GM19351 (cell line): Measurements from ENCODE around the gene NIT1.
A peak's percentile ranks its signal among the peaks of the same experiment; 100 is the strongest.

Experiments used
- ATAC-seq: cut with Tn5 transposase; IDR thresholded peaks from one replicate; pipeline ENCODE4 v1.9.1; 2021; ENCODE audit warnings: mild to moderate bottlenecking, moderate library complexity; ENCODE audit not compliant: unreplicated experiment

Gene NIT1, protein sequence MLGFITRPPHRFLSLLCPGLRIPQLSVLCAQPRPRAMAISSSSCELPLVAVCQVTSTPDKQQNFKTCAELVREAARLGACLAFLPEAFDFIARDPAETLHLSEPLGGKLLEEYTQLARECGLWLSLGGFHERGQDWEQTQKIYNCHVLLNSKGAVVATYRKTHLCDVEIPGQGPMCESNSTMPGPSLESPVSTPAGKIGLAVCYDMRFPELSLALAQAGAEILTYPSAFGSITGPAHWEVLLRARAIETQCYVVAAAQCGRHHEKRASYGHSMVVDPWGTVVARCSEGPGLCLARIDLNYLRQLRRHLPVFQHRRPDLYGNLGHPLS

DNA sequence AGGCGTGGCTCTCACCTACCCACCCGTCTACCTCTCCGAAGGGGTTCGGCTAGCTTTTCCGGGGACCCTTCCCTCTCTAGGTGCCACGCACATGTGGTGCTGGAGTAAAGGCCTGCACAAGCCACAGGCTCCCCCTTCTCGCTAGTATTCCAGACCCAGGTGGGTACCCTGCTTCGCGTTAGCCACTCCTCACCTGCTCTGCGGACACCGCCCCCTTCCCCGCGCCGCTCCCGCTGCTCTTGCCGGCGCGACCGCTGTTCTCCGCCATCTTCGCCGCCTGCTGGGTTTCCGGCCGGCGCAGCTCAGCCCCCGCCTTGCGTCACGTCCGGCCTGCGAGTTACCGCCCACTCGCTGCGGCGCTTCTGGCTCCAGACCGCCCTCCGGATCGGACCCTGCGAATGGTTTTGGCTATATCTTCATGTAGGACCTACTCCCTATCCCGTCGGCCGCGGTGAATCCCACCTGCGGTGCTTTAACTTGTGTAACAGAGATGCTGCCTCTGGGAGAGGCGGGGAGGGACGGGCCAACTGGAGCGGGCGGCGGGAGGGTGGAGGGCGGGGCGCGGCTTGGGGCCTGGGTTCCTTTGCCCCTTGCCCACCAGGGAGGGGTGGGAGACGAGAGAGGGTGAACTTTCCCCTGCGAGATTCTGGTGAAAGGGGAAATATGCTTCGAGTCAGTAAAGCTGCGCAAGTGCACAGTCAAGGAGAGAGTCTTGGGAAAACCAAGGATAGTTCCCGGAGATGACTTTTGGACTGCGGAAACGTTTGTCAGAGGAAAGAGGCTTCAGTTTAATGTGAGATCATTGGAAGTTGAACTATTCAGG, at the start of gene NIT1, which contains the start of gene PFDN2:
Gene NIT1 (plus strand): TSS at position 347 of the 823 bp plus-strand sequence. CDS start 72 bp downstream, at position 419.
Gene PFDN2 (minus strand): TSS at position 279 of the 823 bp plus-strand sequence. CDS start 11 bp downstream, at position 268.
- peak; percentile 79 for ATAC-seq

DNA sequence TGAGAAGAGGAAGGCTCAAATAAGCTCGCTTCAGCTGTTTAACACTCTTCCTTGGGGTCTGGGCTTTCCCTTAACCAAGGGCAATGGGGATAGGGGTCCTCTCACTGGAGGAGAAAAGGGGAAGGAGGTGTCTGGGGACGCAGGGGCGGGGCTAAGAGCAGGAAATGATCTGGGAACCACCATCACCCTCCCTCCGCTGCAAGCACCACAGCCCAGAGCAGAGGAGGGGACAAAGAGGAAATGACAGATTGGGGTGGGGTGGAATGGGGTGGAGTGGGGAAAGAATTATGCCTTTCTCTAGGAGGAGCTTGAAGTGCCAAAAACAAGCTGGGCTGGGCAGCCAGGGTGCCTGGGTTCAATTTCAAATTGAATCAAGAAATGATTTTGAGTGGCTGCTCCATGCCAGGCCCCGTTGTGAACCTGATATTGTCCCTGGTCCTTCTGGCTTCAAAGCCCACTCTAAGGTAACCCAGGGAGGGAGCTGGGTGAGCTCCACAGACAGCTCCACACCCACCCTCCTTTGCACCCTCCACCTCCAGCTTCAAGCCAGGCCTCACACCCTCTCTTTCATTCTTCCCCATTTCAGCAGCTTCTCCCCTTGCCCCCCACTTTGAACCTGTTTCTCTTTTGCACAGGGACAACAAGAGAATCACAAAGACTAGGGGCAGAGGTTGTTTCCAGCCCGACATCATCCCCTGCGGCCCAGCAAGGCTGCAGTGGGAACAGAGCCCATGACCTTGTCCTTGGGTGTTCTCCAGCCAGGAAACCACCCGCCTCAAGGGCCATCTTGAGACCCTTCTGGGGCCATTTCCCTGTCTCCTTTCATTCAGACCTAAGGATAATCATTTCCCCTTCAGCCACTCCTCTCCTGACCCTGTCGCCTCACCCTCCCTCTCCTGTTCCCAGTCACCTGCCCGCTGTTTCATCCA, 49.3 kb upstream of the NIT1 start:
- ATAC-seq = peak; percentile 50

DNA sequence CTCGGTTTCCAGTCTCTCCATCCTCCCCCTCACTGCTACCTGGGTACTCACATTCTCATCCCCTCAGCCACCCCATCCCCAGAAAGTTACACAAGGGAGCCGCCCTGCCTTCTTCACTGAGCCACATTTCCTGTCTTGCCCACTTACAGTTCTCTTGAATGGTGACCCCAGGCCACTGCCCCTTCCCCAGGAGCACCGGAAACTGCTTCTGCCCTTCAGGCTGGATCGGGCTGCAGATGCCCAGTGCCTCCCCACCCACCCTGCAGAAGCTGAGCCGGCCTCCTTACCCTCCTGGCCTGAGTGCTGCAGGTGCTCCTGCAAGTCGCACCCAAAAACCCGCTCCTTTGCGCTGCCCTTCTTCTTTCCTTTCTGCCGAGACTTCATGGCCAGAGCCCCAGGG, 48.7 kb upstream of the NIT1 start:
- ATAC-seq = peak; percentile 3

GRCh38 chr1:161069731-161070270, 48.1 kb upstream of the NIT1 start, which contains the start of gene ARHGAP30:
ARHGAP30 (minus strand) TSS chr1:161069891; CDS start chr1:161069624, 267 bp downstream.
- peak; percentile 90 for ATAC-seq

DNA sequence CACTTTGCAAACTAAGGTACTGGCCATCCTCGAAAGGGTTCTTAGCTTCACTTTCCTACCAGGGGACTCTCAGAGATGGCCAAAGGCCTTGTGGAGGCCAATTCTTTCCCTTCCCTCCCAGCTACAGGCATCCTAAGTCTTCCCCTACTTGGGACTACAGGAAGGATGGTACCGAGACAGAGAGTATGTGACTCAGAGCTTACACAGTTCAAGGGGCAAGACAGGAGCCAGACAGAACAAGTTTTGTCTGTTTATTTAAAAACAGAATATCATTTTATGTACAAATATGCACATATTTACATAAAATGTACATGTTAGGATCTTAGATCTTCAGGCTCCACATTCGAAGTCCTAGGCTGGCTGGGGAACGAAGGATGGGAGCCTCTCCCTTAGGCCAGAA, 47.1 kb upstream of the NIT1 start:
- ATAC-seq = no peak

- no peak for ATAC-seq
Observed at GRCh38 chr1:161071886-161072371, 46.0 kb upstream of the NIT1 start.

DNA sequence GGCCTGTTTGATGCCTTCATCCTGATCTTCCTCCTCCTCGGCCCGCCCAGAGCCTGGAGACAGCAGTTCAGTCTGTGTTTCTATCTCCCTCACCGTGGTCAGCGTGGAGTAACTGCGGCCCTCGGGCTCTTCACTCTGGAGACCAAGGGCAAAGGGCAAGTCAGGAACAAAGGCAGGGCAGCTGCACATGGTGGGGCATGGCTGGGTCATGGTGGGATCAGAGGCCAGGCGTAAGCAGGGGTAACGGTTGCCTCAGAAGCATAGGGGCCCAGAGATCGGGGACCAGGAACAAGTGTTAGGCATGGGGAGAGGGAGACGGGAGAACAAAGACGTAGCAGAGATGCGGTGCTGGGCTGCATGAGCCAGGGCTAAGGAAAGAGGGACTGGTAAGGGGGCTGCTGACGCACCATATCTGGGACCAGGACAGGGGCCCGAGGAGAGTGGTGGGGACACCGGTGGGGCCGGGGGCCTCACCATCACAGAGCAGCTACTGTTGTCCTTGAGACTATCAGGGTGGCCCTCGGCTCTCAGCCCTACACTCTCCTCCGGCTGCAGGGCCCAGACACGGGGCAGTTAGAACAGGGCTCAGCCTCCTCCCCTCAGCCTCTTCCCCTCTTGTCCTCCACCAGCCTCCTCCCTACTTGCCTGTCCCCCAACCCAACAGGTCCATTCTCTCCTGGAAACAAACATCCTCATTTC, 45.0 kb upstream of the NIT1 start:
- no peak for ATAC-seq

DNA sequence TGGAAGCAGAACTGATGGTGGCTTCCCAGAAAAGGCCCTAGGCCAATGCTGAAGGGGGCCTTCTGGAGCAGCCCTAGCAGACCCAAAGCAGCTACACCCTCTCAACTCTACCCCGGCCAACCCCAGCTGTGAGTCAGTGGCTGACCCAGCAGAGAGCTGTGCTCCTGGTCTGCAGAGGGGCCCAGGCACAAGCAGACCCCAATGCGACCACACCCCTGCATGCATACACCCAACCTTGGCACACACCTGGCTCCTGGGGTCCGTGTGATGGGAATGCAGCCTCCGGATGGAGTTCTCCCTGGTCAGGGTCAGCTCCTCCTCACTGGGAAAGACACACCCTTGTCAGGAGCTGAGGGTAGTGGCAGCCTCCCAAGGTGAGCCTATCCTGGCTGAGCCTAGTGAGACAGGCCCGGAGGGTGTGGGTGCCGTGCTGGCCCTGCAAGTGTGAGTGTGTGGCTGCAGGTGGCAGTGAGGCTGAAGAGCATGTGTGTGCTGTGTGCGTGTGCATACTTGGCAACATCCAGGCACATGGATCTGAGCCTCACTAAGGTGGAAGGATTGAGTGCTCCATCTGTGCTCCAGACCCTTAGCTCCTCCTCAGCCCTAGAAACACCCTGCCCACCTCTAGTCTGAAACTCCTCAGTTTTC, 44.3 kb upstream of the NIT1 start:
- ATAC-seq = no peak

GRCh38 chr1:161074676-161075368, 43.1 kb upstream of the NIT1 start:
- no peak for ATAC-seq

DNA sequence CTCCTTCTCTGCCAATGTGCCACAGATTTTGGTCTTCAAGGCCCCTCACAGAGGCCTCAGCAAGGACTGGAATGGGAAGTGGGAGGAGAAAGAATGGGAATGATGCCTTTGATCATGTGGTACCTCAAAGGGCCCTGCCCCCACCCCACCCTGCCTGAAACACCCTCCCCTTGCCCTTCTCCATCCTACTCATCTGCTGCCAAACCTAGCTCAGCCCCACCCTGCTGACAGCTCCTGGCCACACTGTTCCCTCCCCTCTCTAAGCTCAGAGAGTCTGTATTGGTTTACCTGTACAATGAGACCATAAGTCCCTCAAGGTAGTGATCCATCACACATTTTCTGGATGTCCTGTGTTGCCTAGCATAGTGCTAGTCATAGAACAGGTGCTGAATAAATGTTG, 41.5 kb upstream of the NIT1 start:
- no peak for ATAC-seq

DNA sequence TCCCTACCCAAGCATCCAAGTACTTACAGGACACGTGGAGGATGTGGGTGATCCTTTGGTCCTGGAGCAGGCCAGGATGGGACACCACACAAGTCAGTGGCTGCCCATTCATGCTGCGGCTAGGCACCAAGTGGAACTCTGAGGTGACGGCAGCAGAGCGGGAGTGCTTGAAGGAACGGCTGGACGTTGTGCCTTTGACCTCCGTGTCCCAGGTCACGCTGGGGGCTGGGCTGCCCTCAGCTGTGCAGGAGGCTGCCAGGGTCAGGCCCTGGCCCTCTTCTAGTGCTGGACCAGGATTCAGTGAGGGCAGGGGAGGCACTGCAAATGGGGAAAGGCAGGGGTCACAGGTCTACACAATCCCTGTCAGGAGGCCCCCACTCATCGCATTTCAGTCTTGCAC, 40.5 kb upstream of the NIT1 start:
- ATAC-seq = no peak

GRCh38 chr1:161079436-161080110, 38.3 kb upstream of the NIT1 start:
- ATAC-seq = no peak

DNA sequence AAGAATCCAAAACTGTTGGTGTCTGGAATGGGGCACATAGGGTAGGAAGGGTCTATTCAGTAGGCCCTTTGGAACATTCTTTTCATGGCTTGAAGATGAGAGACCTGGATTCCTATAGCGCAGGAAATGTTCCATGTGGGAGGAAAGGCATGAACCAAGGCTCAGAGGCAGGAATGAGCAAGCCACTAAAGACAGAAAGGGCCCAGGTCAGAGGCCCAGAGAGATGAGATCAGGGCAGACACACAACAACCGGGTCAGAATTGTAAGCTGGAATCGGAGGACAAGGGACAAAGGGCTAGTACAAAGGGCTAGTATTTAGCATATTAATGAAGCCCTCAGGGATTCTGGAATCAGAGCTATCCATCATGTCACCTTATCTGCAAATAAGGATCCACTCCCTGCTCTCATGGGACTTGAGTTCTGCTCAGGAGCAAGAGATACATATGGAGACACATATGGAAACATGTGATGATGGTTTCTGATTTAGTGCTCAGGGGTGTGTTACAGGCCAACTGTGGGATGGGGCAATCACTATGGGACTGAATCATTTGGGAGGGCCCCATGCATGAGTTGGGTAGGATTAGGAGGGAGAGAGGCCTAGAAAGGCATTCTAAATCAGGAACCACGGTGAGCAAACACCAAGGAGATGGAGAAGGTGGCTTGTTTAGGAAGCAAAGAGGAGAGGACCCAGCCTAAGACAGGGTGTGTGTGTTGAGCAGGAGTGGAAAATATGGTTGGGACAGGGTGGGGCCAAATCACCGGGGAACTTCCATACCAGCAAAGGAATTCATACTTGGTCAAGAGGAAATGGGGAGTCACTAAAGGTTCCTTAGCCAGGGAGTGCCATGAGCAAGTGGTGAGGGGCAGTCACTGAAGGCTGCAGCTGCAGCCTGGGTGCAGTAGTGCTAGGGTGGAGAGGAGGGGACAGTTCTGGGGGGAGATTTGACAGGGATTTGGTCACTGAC, 37.2 kb upstream of the NIT1 start:
- no peak for ATAC-seq

GRCh38 chr1:161081519-161081918, 36.4 kb upstream of the NIT1 start:
- no peak for ATAC-seq

- no peak for ATAC-seq
Observed at GRCh38 chr1:161082483-161082882, 35.4 kb upstream of the NIT1 start.

GRCh38 chr1:161082996-161083747, 34.7 kb upstream of the NIT1 start:
- no peak for ATAC-seq
